Calu3 (cell line): ENCODE results near the gene SLN. TPM values are rescaled to one million over a fixed set of nuclear protein-coding genes. Genes with fewer than 3 reads are reported as not detected.

Experiments used
- BruUV-seq: library from RNA; stranded (reverse); fragments of 400-500 nt; replicated peaks from 2 replicates; lab custom pipeline; 2021; lab: Mats Ljungman, UMichigan
- CTCF ChIA-PET: fragments of 300-600 bp; sonication (Branson Sonifier 250); formaldehyde crosslinking; loops from one replicate; lab custom pipeline; 2022; ENCODE audit warnings: antibody characterized with exemption; lab: Charles Lee
- DNase-seq: peaks from one replicate; pipeline ENCODE4 v3.0.0; 2022
- H3K27ac Mint-ChIP-seq: one replicate; pipeline ENCODE4 v1.8.0; 2022; ENCODE audit warnings: mixed read lengths; ENCODE audit not compliant: unreplicated experiment
- H3K27me3 Mint-ChIP-seq: one replicate; pipeline ENCODE4 v1.8.0; 2022; ENCODE audit warnings: mixed read lengths; ENCODE audit not compliant: unreplicated experiment
- H3K36me3 Mint-ChIP-seq: one replicate; pipeline ENCODE4 v1.8.0; 2022; ENCODE audit warnings: mild to moderate bottlenecking, moderate library complexity, mixed read lengths; ENCODE audit not compliant: insufficient read depth, unreplicated experiment
- H3K4me1 Mint-ChIP-seq: one replicate; pipeline ENCODE4 v1.8.0; 2022; ENCODE audit warnings: mild to moderate bottlenecking, low read depth, mixed read lengths; ENCODE audit not compliant: unreplicated experiment
- H3K4me3 Mint-ChIP-seq: one replicate; pipeline ENCODE4 v1.8.0; 2022; ENCODE audit warnings: mild to moderate bottlenecking, low read depth, moderate library complexity, mixed read lengths; ENCODE audit not compliant: unreplicated experiment
- H3K9me3 Mint-ChIP-seq: one replicate; pipeline ENCODE4 v1.8.0; 2022; ENCODE audit warnings: low read depth, mixed read lengths; ENCODE audit not compliant: unreplicated experiment
- intact Hi-C: fragments of 100-400 bp; cut with micrococcal nuclease; formaldehyde crosslinking; loops from one replicate; pipeline ENCODE4 v1.10.0; 2022; ENCODE audit not compliant: unreplicated experiment
- total RNA-seq: library from RNA; stranded (reverse); gene quantifications from 2 replicates; pipeline ENCODE4 v1.2.3, GENCODE V29; 2022
- TF ChIP-seq, protein P1 (sequence below): fragments of 200-600 bp; IDR thresholded peaks from one replicate; pipeline ENCODE4 v1.8.0; 2022; ENCODE audit warnings: antibody characterized with exemption; ENCODE audit not compliant: unreplicated experiment

SLN gene
- total RNA-seq, 1 experiment from 2014 or later: not detected

DNA sequence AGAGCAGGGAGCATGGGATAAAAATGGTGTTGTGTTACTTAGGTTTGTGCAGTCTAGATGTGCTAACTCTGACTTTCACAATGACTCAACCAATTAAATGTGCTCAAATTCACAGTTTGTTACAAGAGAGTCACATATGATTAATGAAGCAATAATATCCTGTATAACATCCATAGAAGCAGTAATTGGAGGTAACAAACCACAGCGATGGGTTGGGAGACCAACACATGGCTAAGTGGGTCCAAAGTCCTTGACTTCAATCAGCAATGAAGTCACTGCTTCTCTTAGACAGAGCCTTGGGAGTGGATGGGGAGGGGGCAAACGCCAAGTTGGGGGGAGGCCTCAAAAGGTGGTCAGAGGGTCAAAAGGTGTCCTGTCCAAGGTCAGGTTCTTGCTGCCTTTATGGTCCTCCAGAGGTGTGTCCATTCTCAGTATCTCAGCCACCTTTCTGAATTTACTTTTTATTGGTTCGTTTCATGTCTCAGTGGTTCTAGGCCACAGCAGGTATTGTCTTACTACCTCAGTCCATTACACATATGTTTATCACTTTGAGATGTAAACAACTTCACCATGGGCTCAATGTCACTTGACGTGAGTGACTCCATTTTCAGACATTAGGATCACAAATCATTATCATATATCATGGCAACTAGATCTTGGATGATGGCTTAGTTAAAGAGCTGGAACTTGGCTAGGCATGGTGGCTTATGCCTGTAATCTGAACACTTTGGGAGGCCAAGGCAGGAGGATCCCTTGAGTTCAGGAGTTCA is 32.4 kb downstream of the SLN start:
- Mint-ChIP-seq H3K9me3 (no peaks in the 10 kb centered on the region), H3K36me3 (no peaks in the 10 kb centered on the region), H3K4me3 (no peak overlapping the region), H3K4me1 (no peaks in the 10 kb centered on the region), H3K27ac (no peak overlapping the region), H3K27me3 (no peaks in the 10 kb centered on the region)
- no TSS peak for BruUV-seq
- CTCF ChIA-PET: interaction anchor here (0.7 kb wide), 1 partner anchor 442 kb away, joined by 4 read pairs; no protein-coding TSS in a partner anchor
- DNase-seq: no peak
- intact Hi-C loops: no loop called here
- TF ChIP-seq, protein P1, sequence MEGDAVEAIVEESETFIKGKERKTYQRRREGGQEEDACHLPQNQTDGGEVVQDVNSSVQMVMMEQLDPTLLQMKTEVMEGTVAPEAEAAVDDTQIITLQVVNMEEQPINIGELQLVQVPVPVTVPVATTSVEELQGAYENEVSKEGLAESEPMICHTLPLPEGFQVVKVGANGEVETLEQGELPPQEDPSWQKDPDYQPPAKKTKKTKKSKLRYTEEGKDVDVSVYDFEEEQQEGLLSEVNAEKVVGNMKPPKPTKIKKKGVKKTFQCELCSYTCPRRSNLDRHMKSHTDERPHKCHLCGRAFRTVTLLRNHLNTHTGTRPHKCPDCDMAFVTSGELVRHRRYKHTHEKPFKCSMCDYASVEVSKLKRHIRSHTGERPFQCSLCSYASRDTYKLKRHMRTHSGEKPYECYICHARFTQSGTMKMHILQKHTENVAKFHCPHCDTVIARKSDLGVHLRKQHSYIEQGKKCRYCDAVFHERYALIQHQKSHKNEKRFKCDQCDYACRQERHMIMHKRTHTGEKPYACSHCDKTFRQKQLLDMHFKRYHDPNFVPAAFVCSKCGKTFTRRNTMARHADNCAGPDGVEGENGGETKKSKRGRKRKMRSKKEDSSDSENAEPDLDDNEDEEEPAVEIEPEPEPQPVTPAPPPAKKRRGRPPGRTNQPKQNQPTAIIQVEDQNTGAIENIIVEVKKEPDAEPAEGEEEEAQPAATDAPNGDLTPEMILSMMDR: no peak

DNA sequence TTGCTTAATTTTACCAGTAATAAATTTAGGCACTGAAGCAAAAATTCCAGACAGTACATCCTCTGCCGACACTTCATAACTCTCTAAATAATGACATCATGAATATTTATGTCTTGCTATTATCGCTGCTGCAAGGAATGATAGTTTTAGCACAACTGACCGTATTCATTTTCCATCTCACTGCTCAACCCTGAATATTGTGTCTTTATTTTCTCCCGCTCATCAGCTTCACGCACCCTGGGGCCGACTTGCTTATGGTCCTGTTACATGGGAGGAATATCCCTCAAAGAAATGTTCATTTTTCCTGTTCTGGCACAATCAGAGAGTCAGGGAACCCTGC is 33.3 kb downstream of the SLN start:
- no TSS peak for BruUV-seq
- CTCF ChIA-PET: no interaction called here
- Mint-ChIP-seq H3K4me3 (no peak overlapping the region), H3K27ac (no peak overlapping the region), H3K36me3 (no peaks in the 10 kb centered on the region), H3K27me3 (no peaks in the 10 kb centered on the region), H3K4me1 (no peaks in the 10 kb centered on the region), H3K9me3 (no peaks in the 10 kb centered on the region)
- TF ChIP-seq, protein P1: no peak
- intact Hi-C loops: no loop called here
- DNase-seq: no peak

DNA sequence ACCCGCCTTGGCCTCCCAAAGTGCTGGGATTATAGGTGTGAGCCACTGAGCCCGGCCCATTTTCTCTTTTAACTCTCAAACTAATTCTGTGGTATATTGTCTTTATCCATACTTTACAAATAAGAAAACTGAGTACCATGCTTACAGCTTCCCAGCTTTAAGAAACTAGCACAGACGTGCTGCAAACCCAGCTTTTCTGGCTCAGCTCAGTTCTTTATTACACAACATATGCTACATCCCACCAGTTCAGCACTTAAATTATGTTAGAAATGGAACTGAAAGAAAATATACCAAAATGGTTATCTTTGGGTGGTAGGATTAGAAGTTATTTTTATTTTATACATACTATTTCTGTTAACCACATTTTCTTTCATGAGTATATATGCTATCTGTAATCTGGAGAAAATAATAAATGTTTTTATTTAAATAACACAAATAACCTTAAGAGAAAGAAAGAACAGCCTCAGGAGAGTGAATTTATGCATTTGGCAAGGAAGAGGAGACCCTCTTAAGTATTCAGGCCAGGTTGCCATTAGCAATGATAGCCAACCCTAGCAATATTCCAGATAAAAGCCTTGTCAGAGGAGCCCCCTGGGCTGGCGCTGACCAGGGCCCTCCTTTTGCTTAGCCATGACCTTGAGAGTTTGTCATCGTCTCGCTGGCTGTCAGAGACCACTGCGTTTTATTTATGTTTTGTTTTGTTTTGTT is 33.8 kb downstream of the SLN start:
- CTCF ChIA-PET: no interaction called here
- no peak overlapping the region for H3K27ac Mint-ChIP-seq
- BruUV-seq: no TSS peak
- DNase-seq: no peak
- intact Hi-C loops: no loop called here
- H3K4me1 Mint-ChIP-seq: no peaks in the 10 kb centered on the region
- H3K4me3 Mint-ChIP-seq: no peak overlapping the region
- H3K9me3 Mint-ChIP-seq: no peaks in the 10 kb centered on the region
- TF ChIP-seq, protein P1: no peak
- H3K27me3 Mint-ChIP-seq: no peaks in the 10 kb centered on the region
- no peaks in the 10 kb centered on the region for H3K36me3 Mint-ChIP-seq

DNA sequence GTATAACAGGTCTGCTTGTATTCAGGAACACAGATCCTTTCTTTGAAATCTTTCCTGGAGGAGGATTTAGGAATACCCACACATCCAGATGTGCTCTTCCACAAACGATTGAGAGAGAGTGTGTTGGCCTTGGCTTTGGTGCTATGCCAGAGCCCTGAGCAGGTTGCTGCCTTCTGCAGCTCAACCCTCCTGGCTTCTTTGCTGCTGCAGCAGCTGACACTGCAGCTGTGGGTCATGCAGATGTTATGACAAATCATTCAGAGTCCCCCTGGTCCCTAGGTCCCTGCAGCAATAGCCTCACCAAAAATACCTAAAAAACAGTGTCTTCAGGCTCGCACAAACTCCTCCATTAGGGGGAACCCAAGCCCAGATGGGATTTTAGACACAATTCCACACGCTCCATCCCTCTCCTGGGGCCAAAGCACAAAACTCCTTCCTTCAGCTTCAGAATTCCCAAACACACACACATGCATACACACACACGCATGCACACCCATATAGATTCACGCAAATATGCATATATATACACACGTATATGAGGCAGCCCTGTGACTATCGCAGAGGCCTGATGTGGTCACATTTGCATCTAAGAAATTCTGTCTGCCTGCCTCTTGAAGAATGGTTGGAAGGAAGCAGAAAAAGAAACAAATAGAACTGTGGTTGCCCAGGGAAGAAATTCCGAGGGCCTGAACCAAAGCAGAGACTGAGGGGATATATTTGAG is 35.4 kb downstream of the SLN start:
- BruUV-seq: no TSS peak
- H3K27ac Mint-ChIP-seq: no peak overlapping the region
- H3K9me3 Mint-ChIP-seq: no peaks in the 10 kb centered on the region
- no peaks in the 10 kb centered on the region for H3K4me1 Mint-ChIP-seq
- no peaks in the 10 kb centered on the region for H3K36me3 Mint-ChIP-seq
- CTCF ChIA-PET: no interaction called here
- H3K4me3 Mint-ChIP-seq: no peak overlapping the region
- TF ChIP-seq, protein P1: no peak
- intact Hi-C loops: no loop called here
- DNase-seq: no peak
- no peaks in the 10 kb centered on the region for H3K27me3 Mint-ChIP-seq
